Activated naive CD8-positive, alpha-beta T cell treated with anti-CD3 and anti-CD28 coated beads, Interleukin-2, amount 50 U/mL, for 16 hours (primary cell): ENCODE results near the gene UCP2.
"Not testable (repeated sequence)": the region's sequence is repeated elsewhere in the genome, so short reads cannot be mapped to it uniquely, and the experiment has no call there.

Experiments used
- DNase-seq: peaks from one replicate; pipeline ENCODE4 v3.0.0-alpha.2; 2020; ENCODE audit warnings: low read depth, low spot score

The UCP2 gene

GRCh38 chr11:73996161-73996747 lies 13.6 kb upstream of the UCP2 start:
- no peak for DNase-seq

- DNase-seq: no peak
Measured at GRCh38 chr11:73995731-73996130, 13.1 kb upstream of the UCP2 start.

DNA sequence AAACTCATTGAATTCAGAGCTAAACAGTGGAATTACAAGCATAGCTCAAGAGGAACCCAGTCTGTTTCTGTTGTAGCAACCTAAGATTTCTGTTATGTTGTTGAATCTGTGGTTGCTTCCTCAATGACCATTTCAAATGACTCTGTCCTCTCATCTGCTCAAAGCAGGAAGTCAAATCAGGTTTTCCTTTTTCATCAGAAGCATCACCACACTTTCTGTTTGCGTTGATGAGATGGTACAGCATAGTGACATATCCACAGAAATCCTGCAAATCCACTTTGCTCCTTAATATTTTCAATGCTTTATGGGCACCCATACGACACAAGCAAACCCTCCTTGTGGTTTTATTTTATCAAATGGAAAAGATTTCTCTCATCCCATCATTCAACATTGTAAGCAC lies 12.6 kb upstream of the UCP2 start:
- no peak for DNase-seq

DNA sequence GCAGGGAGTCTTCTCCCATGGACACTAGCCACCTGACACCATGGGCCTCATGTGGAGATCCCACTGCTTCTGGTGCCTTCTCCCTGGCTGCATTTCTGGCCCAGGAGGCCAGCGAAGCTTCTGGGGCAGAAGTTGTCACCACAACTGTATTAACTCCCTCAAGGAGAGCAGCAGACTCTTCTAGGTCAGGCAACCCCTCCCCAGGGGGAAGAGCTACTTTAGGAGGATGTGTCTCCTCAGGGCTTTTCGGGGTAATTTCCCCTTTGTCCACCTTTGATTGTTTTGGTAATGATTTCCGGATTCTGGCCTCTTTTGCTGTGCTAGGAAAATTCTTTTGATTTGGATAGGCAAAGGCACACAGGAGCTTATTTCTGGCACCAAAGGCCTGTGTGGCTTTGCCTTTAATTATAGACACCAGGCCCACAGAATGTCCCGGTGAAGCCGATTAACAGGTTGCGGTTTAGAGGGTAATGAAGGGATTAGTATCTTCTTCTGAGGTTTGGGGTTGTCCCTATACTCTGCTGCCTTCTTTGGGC lies 8.9 kb upstream of the UCP2 start:
- no peak for DNase-seq

DNA sequence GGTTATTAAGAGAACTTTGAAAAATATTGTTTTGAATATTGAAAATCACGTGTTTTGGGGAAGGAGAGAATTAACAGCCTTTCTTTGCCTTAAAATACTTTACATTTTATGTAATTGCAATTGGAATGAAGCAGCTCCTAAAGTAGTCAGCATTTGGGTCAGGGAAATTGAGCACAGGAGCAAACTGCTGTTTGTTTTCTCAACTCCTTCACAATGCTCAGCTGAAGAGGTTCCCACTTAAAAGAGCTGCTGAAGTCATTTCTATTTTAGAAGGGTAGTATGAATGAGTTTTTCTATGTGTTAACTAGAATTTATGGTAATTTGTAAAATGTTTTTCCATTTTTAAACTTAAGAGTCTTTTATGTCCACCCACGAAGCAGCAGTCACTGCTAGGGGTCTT lies 8.1 kb upstream of the UCP2 start:
- DNase-seq: no peak

GRCh38 chr11:73989156-73989555 lies 6.5 kb upstream of the UCP2 start:
- DNase-seq: no peak

DNA sequence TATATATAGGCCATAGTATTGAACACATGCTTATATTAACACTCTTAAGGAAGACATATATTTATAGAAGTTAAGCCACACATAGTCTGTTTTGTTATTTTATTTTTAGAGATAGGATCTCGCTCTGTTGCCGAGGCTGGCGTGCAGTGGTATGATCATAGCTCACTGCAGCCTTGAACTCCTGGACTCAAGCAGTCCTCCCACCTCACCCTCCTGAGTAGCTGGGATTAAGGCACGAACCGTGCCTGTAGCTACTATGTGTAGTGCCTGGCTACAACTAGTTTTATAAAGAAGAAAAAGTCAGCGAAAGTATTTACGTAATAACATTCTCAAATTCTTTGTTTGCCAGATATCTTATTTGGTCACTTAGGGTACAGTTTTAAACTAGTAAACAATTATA lies 5.6 kb upstream of the UCP2 start:
- DNase-seq: no peak

- DNase-seq: not testable (repeated sequence)
Measured at GRCh38 chr11:73985661-73986060, 3.0 kb upstream of the UCP2 start.

DNA sequence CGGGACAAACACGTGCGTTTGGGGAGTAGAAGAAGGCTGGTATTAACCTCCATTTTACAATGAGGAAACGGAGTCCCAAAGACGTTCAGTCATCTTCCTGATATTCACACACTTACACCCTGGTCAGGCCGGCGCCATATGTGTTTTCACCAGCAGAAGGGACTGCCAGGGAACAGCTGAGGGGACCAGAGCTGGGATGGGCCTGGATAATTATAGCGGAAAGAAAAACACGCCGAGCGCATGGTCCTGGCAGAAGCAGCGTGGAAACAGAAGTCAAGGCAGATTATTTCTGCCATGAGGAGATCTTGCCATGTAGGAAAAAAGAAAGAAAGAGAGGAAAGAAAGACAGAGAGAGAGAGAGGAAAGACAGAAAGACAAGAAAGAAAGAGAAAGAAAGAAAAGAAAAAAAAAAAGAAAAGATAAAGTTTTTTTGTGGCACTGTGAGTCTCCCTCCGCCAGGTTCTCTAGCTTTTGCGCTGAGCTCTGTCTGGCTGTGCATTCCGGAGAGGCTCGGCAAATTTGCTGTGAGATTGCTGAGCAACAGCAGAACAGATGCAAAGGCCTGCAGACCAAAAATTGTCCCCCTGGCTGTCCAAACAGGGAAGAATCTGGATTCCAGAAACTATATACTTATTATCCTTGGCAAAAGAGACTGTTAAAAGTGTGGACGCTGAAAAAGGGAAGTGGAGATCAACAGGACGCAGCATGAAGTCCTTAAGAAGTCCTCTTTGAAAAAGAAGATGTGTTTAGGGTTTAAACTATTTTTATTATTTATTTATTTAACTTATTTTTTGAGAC lies 1.3 kb upstream of the UCP2 start:
- no peak for DNase-seq

DNA sequence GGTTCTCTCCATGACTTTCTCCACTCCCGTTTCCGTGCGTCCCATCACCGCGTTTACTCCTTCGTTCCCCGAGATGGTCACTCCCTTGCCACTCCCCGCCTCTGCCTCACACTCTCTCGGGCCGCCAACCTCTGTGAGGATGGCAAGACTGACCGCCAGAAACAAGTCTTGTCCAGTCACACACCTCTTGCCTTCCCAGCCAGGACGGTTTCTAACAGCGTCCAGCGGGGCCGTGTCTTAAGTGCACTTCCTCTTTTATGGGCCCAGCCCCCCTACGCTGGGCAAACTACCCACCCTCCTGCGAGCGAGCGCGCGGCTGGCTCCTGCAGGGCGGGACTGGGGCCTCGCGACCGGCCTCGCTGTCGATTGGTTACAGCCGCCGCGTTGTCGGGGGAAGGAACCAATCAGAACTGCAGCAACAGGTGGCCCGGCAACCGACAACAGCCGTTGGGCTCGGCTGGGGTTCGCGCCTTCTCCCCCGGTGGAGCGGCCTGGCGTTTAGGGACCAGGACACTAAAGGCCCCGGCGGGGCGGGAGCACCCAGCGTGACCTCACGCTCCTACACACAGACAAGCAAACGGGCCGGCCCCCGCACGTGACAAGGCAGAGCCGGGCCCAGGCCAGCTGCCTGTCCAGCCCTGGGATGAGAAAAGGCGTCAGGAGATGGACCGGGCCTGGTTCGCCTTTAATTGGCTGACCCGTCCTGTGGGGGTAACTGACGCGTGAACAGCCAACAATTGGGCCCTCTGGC lies 522 bp upstream of the UCP2 start:
- DNase-seq: peak; percentile 83

- no peak for DNase-seq
Measured at GRCh38 chr11:73981051-73981805, 1.4 kb downstream of the UCP2 start.

GRCh38 chr11:73980001-73980961 lies 2.4 kb downstream of the UCP2 start:
- DNase-seq: no peak

DNA sequence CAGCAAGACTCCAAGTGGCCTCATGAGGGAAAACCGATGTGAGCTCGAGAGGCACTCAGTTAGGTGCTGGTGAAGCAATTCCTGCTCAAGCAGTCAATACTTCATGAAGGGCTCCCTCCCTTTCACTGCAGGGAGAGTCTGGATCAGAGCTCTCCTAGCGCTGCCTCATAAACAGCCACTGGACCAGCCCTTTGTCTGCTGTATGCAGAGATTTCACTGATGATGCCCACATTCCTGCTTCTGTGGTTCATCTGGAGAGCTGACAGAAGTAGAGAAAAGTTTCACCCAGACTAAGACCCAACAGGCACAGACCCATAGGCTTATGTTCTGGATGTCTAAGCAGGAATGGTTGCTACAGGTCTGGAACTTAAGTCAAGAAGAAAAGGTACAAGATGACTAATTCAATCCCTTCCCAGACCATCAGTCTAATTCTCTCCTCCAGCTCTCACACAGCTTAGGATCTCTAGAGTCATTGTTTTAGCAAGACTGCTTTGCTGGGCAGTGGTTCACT lies 4.0 kb downstream of the UCP2 start:
- DNase-seq: no peak

GRCh38 chr11:73977856-73978519 lies 4.7 kb downstream of the UCP2 start:
- no peak for DNase-seq

- no peak for DNase-seq
Measured at GRCh38 chr11:73976451-73977151, 6.0 kb downstream of the UCP2 start.

GRCh38 chr11:73975479-73975757 lies 7.2 kb downstream of the UCP2 start:
- no peak for DNase-seq

GRCh38 chr11:73974604-73975478 lies 7.8 kb downstream of the UCP2 start:
- DNase-seq: no peak
